ENCODE results near the gene INPP5J. TPM values are rescaled to one million over a fixed set of nuclear protein-coding genes. Genes with fewer than 3 reads are reported as not detected.

Gene INPP5J
- total and polyA plus RNA-seq, 10 of the 15 experiments (the other 5 are each of a cell fraction or from before 2014, with no cell fraction given) = 0.18 to 2.8 (median 1.5) TPM; not detected in 1

GRCh38 chr22:31143038-31143437 is 20.3 kb downstream of the INPP5J start (continued):
- TF ChIP-seq BCLAF1 (IDR thresholded peaks at IDR 0.05) = no peak

- Histone ChIP-seq H3K79me2 (ENCODE audit: control insufficient read depth, insufficient read depth, low read length) (no peaks in the 10 kb centered on the region), H3K9ac (ENCODE audit: control insufficient read depth, insufficient read depth, low read length) (no peak overlapping the region), H3K36me3 (ENCODE audit: control insufficient read depth in 2 of 2, insufficient read depth in 2 of 2, low read length in 1 of 2) (no peaks in the 10 kb centered on the region), H4K20me1 (ENCODE audit: control insufficient read depth, insufficient read depth) (no peaks in the 10 kb centered on the region), H3K27me3 (replicated peaks in 1 of 2; ENCODE audit: control insufficient read depth in 2 of 2, insufficient read depth in 2 of 2, low read length in 1 of 2) (no peaks in the 10 kb centered on the region; a peak in 2 of 4 replicates), H3K9me3 (replicated peaks; ENCODE audit: control insufficient read depth, insufficient read depth, low read length) (no peaks in the 10 kb centered on the region), H3K4me3 (no peak overlapping the region), H2AFZ (ENCODE audit: control insufficient read depth, low read depth, low read length) (no peak overlapping the region), H3K27ac (ENCODE audit: control insufficient read depth, insufficient read depth) (no peak overlapping the region), H3K4me2 (ENCODE audit: control insufficient read depth, insufficient read depth) (no peak overlapping the region), H3K4me1 (ENCODE audit: control insufficient read depth, insufficient read depth, low read length) (no peaks in the 10 kb centered on the region)
- FAIRE-seq (no peak), ATAC-seq (no peak), DNase-seq (ENCODE audit: low read depth, low spot score) (no peak)
- in situ Hi-C loops (cut with MboI) = no loop called here
- ChIA-PET CTCF (no interaction called here), SMC1A (ENCODE audit: uncharacterized antibody, unreplicated experiment) (no interaction called here), RAD21 (ENCODE audit: unreplicated experiment) (no interaction called here), POLR2A (no interaction called here)
- BruUV-seq (replicated peaks) = no TSS peak
- no peak for TF ChIP-seq SIX5 (IDR thresholded peaks at IDR 0.05; ENCODE audit: low read depth, low read length, severe bottlenecking)
- no peak for TF ChIP-seq REST (IDR thresholded peaks at IDR 0.05; ENCODE audit: low read depth, low read length)
- no peak for TF ChIP-seq SMAD5 (IDR thresholded peaks at IDR 0.05; ENCODE audit: low read depth)
- TF ChIP-seq IRF5 (IDR thresholded peaks at IDR 0.05; ENCODE audit: borderline replicate concordance) = no peak
- no peak for TF ChIP-seq NRF1 (conservative IDR thresholded peaks at IDR 0.05; ENCODE audit: low read depth, low read length)
- no peak for TF ChIP-seq MXI1 (IDR thresholded peaks at IDR 0.05; ENCODE audit: low read depth, low read length)
- no peak for TF ChIP-seq FOS (IDR thresholded peaks at IDR 0.05; ENCODE audit: borderline replicate concordance, extremely low read depth, insufficient read length)
- TF ChIP-seq ZNF24 (IDR thresholded peaks at IDR 0.05) = no peak
- no peak for TF ChIP-seq ZZZ3 (IDR thresholded peaks at IDR 0.05; ENCODE audit: control insufficient read depth, insufficient read length, low read depth)
- no peak for TF ChIP-seq FOXM1 (IDR thresholded peaks at IDR 0.05; ENCODE audit: low read depth, low read length)
- no peak for TF ChIP-seq NR2C2 (IDR thresholded peaks at IDR 0.05; ENCODE audit: borderline replicate concordance, control insufficient read depth, insufficient read length, low read depth)
- TF ChIP-seq RUNX3 (IDR thresholded peaks at IDR 0.05; ENCODE audit: low read length) = no peak
- no peak for TF ChIP-seq CTCF (IDR thresholded peaks at IDR 0.05 in 2 of 3, conservative IDR thresholded peaks at IDR 0.05 in 1 of 3; ENCODE audit: control insufficient read depth in 2 of 3, extremely low read depth in 1 of 3, insufficient read depth in 1 of 3, low read depth in 3 of 3, low read length in 3 of 3)
- WGBS (ENCODE audit: insufficient coverage, insufficient replicate concordance, low lambda C conversion rate, missing lambda C conversion rate) = 64% methylated on average over 3 of the region's 3 CpGs
- intact Hi-C loops (cut with micrococcal nuclease; ENCODE audit: unreplicated experiment) = no loop called here
These were observed 20.8 kb downstream of the INPP5J start for GRCh38 chr22:31143537-31143936.

Measured in GM12878 (cell line).